HG02642 (cell line): Measurements from ENCODE around the gene MYO1E.

ENCODE experiments used
- ATAC-seq: cut with Tn5 transposase; IDR thresholded peaks from one replicate; pipeline ENCODE4 v1.9.1; 2021; ENCODE audit warnings: mild to moderate bottlenecking; ENCODE audit not compliant: unreplicated experiment, poor library complexity

MYO1E gene

DNA sequence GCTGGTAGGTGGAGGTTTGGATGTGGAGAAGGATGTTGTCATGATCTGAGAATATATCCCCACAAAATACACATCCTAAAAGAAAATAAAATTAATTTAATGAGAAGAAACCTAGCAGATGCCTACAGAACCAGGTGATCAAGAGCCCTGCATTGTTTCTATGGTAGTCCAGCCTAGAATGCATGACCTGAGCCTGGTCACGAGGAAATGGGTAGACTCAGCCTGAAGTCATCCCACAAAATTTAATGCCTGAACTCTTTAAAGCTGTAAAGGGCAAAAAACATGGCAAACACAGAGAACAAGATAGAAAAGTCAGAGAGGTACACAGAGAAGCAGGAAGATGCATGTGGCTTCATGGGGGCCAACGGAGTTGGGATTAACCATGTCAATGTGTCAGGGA is 130.0 kb downstream of the MYO1E start:
- ATAC-seq: no peak

- ATAC-seq: no peak
Measured at GRCh38 chr15:59240036-59240435, 132.6 kb downstream of the MYO1E start.

- ATAC-seq: peak; percentile 57
Measured at GRCh38 chr15:59237924-59238331, 134.7 kb downstream of the MYO1E start.

GRCh38 chr15:59237119-59237855 is 135.4 kb downstream of the MYO1E start:
- ATAC-seq: peak; percentile 64

- no peak for ATAC-seq
Measured at GRCh38 chr15:59236394-59236793, 136.3 kb downstream of the MYO1E start.

DNA sequence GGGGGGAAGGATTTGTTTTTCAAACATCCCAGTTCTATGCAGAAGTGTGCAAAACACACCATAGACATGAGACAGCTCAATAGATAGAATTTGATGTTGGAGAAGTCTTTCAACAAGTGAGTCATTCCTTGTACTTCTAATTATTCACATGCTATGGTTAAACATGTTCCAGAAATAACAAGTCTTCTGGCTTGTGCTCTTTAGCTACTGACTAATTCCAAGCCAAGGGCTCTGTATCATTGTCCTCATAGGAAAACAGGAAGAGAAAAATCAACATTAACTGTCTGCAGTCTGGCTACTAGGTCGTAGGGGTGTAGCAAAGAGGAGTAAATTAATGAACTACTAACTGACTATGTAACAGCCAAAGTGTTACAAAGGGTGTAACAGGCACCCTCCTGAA is 140.2 kb downstream of the MYO1E start:
- ATAC-seq: no peak

DNA sequence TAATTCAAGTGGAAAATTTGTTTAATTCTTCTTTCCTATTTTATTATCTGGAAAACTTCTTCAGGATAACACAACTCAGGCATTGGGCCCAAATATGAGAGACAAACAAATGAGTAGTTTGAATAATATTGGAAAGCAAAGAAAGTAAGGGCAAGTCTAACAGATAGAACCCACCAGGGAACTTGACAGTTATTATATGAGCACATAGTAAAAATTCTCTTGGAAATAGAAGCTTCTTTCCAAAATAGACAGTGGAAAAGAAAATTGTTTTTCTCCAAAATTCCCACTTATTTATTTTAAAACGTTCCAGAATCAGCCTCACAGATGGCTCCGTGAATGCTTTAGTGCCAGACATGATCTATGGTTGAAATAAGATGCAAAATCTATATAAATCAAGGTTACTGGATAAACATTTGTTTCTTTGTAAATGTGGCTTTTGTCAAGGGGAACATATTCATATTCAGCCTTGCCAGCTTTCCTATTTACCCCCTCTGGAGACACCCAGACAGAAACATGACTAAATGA is 142.1 kb downstream of the MYO1E start:
- ATAC-seq: no peak

- no peak for ATAC-seq
Measured at GRCh38 chr15:59229453-59229852, 143.2 kb downstream of the MYO1E start.

DNA sequence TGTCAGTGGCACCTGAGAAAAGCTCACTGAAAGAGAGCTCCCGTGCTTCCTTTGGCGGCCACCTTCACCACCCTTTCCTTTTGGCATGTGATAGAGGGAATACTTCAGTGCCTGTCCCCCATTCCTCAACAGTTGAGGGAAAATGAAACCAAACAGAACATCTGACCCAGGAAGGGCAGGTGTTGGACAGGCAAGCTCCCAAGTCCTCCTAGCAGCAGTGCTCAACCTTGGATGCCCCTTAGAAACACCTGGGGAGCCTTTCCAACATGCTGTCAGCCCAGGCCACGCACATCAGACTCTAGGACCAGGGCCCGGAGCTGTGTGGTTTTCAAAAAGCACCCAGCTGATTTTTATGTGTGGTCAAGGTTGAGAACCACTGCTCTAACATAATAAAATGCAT is 143.7 kb downstream of the MYO1E start:
- no peak for ATAC-seq

- no peak for ATAC-seq
Measured at GRCh38 chr15:59227021-59227420, 145.7 kb downstream of the MYO1E start.

DNA sequence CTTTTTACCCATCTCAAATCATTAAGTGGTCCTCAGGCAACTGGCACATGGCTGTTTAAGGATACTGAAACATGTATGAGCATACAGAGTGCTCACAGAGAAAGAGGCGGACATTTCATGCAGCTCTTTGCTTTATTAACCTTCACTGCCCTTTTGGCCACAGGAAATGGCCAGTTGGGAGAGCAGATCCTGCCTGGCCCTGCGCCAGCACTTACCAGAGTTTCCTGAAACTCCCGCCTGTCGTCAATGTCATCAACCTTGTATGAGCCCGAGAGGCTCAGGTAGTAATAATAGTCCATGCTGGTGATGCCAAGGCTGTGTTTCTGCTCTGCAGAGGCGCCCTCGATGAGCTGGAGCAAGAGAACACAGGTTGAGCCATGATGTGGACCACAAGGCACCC is 148.2 kb downstream of the MYO1E start:
- no peak for ATAC-seq

DNA sequence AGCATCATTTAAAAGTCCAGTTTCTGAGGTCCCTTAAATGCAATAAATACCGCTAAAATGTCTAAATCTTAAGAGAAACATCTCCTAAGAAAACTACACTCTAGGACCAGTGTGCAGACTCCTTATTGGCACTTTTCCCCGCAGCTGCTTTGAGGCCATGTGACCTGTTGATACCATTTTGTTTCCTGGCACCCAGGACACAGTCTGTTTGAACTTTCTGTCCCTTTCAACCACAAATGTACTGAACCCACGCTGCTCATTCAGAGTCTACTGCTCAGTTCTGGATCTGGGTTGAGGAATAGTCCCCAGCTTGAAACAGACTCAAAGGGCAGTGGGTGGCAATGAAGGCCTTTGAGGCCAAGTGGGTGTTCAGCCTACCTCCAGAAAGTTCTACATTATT is 148.9 kb downstream of the MYO1E start:
- ATAC-seq: no peak

DNA sequence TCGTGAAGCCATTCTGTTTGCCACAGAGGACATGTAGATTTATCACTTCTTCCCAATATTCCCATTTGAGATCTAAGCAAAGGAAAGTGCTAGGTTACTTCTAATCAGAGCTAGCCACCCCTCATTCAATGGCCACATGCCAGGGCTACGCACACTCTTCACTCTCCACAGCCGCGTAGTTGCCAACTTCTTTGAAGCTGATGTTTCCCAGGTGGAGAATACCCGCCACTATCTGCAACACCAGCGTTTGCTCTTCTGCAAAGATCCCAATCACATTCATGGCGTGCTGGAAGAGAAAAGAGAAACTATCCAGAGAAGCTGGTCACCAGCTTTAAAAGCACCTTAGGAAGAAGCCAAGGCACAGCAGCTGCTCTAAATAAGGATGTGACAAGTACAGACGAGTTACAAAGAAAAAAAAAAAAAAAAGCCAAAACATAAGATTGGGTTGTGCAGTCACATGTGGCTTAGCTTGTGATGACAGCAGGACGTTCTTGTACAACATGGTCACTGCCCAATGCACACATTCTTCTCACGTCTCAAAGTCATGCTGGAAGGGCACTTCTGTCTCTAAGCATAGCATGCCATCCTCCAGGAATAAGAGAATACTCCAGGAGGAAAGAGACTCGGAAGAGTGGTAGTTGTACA is 149.6 kb downstream of the MYO1E start:
- no peak for ATAC-seq

GRCh38 chr15:59221511-59222505 is 150.9 kb downstream of the MYO1E start:
- no peak for ATAC-seq

DNA sequence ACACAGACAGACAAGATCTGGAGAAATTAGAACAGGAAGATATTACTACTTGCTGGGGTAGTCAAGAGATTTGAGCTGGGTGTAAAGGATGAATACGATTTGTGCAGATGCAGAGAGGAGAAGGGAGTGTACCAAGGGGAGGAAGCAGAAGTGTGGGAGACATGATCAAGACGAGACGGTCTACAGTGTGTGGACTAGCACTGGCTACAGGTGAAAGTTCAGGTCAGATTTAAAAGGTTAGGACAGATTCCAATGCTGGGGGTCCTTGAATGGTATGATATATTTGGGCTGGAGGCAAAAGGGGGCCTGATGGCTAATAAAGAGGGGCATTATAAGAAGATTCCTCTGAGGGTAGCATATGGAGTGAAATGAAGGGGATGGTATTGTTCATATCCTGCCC is 154.0 kb downstream of the MYO1E start:
- ATAC-seq: no peak

GRCh38 chr15:59217876-59218498 is 154.7 kb downstream of the MYO1E start:
- ATAC-seq: no peak

GRCh38 chr15:59216911-59217310 is 155.8 kb downstream of the MYO1E start:
- ATAC-seq: no peak

DNA sequence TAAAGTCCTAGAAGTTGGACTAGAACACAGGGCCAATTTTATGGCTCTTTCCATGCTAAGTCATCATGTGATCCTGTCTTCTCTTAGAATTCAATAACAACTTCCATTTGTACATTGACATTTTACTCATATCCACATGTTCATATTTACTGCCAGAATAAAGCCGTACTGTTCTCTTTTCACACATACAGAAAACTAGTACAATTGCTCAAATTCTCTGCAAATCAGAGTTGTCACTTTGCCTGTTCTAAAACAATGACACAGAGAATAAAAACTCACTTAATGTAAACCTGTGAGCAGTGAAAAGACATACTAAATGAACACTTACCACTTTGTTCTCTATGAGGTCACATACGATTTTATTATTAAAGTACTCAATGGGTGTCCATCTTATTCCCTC is 162.5 kb downstream of the MYO1E start:
- ATAC-seq: no peak

DNA sequence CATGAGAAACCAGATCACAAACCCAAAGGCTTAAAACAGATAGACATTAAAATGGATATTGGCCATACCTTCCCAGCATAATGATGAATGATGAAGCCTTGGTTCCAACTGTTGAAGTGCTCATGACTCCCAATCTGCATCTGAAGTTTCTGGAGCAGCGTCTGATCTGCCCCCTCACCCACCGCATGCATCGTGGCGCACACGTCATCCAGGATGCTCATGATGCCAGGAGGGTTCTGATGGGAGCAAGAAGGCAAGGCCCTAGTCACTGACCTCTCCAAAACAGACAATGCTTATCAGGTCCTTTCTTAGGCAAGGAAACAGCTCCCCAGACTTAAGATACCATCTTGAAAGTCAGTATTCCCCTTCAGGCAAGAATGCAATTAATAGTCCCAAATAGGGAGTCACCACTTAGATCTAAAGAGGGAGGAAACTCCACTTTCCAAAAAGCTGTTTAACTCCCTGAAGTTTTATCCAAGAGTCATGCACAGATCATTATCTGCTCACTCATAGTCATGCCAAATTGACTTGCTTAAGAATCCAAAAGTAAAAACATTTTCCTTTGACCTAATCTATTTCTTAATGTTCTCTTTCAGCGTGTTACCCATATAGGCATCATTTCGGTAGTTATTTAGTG is 163.9 kb downstream of the MYO1E start:
- ATAC-seq: no peak
